ENCODE measurements around the gene KIRREL1.

KIRREL1 gene

GRCh38 chr1:158056498-158056897 lies 63.1 kb downstream of the KIRREL1 start:
- TF ChIP-seq RAD21 (IDR thresholded peaks at IDR 0.05; ENCODE audit: low read depth): no peak

GRCh38 chr1:158058237-158058985 lies 65.0 kb downstream of the KIRREL1 start:
- TF ChIP-seq TAF1 (IDR thresholded peaks at IDR 0.05; ENCODE audit: low read depth) (no peak), REST (IDR thresholded peaks at IDR 0.05; ENCODE audit: low read depth) (no peak), NFIC (IDR thresholded peaks at IDR 0.05) (no peak), RAD21 (IDR thresholded peaks at IDR 0.05; ENCODE audit: low read depth) (no peak), YY1 (IDR thresholded peaks at IDR 0.05; ENCODE audit: low read depth) (no peak), TCF12 (IDR thresholded peaks at IDR 0.05; ENCODE audit: low read depth) (no peak)

GRCh38 chr1:158059984-158060383 lies 66.5 kb downstream of the KIRREL1 start:
- TF ChIP-seq EP300 (IDR thresholded peaks at IDR 0.05; ENCODE audit: borderline replicate concordance) (no peak), USF1 (IDR thresholded peaks at IDR 0.05) (no peak), ZBTB7A (IDR thresholded peaks at IDR 0.05; ENCODE audit: low read depth) (no peak), FOXM1 (IDR thresholded peaks at IDR 0.05; ENCODE audit: borderline replicate concordance, low read depth) (no peak), REST (IDR thresholded peaks at IDR 0.05; ENCODE audit: low read depth) (no peak), CREB1 (IDR thresholded peaks at IDR 0.05; ENCODE audit: low read depth) (no peak), RAD21 (IDR thresholded peaks at IDR 0.05; ENCODE audit: low read depth) (no peak), CEBPB (IDR thresholded peaks at IDR 0.05) (no peak), MAX (IDR thresholded peaks at IDR 0.05) (no peak), NFIC (IDR thresholded peaks at IDR 0.05) (no peak), TEAD4 (IDR thresholded peaks at IDR 0.05) (no peak), EGR1 (IDR thresholded peaks at IDR 0.05) (no peak), TAF1 (IDR thresholded peaks at IDR 0.05; ENCODE audit: low read depth) (no peak), YY1 (IDR thresholded peaks at IDR 0.05; ENCODE audit: low read depth) (no peak), TCF12 (IDR thresholded peaks at IDR 0.05; ENCODE audit: low read depth) (no peak)

GRCh38 chr1:158062174-158062573 lies 68.7 kb downstream of the KIRREL1 start:
- TF ChIP-seq FOXM1 (IDR thresholded peaks at IDR 0.05; ENCODE audit: borderline replicate concordance, low read depth): no peak
- no peak for TF ChIP-seq CREB1 (IDR thresholded peaks at IDR 0.05; ENCODE audit: low read depth)

GRCh38 chr1:158067662-158068061 lies 74.2 kb downstream of the KIRREL1 start:
- TF ChIP-seq USF1 (IDR thresholded peaks at IDR 0.05): no peak

GRCh38 chr1:158068918-158069317 lies 75.5 kb downstream of the KIRREL1 start:
- TF ChIP-seq RAD21 (IDR thresholded peaks at IDR 0.05; ENCODE audit: low read depth) (no peak), YY1 (IDR thresholded peaks at IDR 0.05; ENCODE audit: low read depth) (no peak), ZBTB7A (IDR thresholded peaks at IDR 0.05; ENCODE audit: low read depth) (no peak), FOXM1 (IDR thresholded peaks at IDR 0.05; ENCODE audit: borderline replicate concordance, low read depth) (no peak), CEBPB (IDR thresholded peaks at IDR 0.05) (no peak), MAX (IDR thresholded peaks at IDR 0.05) (no peak), TAF1 (IDR thresholded peaks at IDR 0.05; ENCODE audit: low read depth) (no peak), TEAD4 (IDR thresholded peaks at IDR 0.05) (no peak), NFIC (IDR thresholded peaks at IDR 0.05) (no peak), EGR1 (IDR thresholded peaks at IDR 0.05) (no peak)

GRCh38 chr1:158071138-158071537 lies 77.7 kb downstream of the KIRREL1 start:
- TF ChIP-seq TCF12 (IDR thresholded peaks at IDR 0.05; ENCODE audit: low read depth): no peak
- TF ChIP-seq CREB1 (IDR thresholded peaks at IDR 0.05; ENCODE audit: low read depth): no peak
- TF ChIP-seq YY1 (IDR thresholded peaks at IDR 0.05; ENCODE audit: low read depth): no peak
- no peak for TF ChIP-seq TEAD4 (IDR thresholded peaks at IDR 0.05)
- no peak for TF ChIP-seq TAF1 (IDR thresholded peaks at IDR 0.05; ENCODE audit: low read depth)
- no peak for TF ChIP-seq NFIC (IDR thresholded peaks at IDR 0.05)
